ENCODE data around the gene AMBRA1. TPM values are rescaled to one million over a fixed set of nuclear protein-coding genes. Genes with fewer than 3 reads are reported as not detected.

Gene AMBRA1
- total RNA-seq, 4 donors from 2014 or later: 20.0 to 28.9 (median 26.0) TPM

- H3K4me3 ChIP-seq: no peak overlapping the region
- H3K4me1 ChIP-seq: peaks cover 0 to 22% (median 3%) of the 10 kb centered on the region in 4 donors
- H3K9me3 ChIP-seq: no peaks in the 10 kb centered on the region
- no peak for DNase-seq (ENCODE audit: extremely low spot score)
- peaks cover 0 to 18% (median 4%) of the 10 kb centered on the region in 4 donors for H3K36me3 ChIP-seq
- WGBS: 84% methylated on average over 5 of the region's 5 CpGs
- TF ChIP-seq EP300 (IDR thresholded peaks at IDR 0.05) (no peak), CTCF (IDR thresholded peaks at IDR 0.05) (no peak), POLR2AphosphoS5 (IDR thresholded peaks at IDR 0.05) (no peak), POLR2A (IDR thresholded peaks at IDR 0.05; ENCODE audit: low read depth) (no peak)
- H3K27me3 ChIP-seq: no peaks in the 10 kb centered on the region
- no peak overlapping the region for H3K27ac ChIP-seq (replicated peaks in 1 of 4)
- intact Hi-C loops (cut with DNase I): no loop called here
Measured at GRCh38 chr11:46471943-46472661, 121.7 kb downstream of the AMBRA1 start.

- peaks cover 0 to 15% (median 3%) of the 10 kb centered on the region in 4 donors for H3K4me1 ChIP-seq
- no peaks in the 10 kb centered on the region for H3K9me3 ChIP-seq
- TF ChIP-seq POLR2A (IDR thresholded peaks at IDR 0.05; ENCODE audit: low read depth): no peak
- TF ChIP-seq EP300 (IDR thresholded peaks at IDR 0.05): no peak
- no peak for TF ChIP-seq POLR2AphosphoS5 (IDR thresholded peaks at IDR 0.05)
- no peak for TF ChIP-seq CTCF (IDR thresholded peaks at IDR 0.05)
- no peaks in the 10 kb centered on the region for H3K27me3 ChIP-seq
- H3K27ac ChIP-seq (replicated peaks in 1 of 4): no peak overlapping the region
- no peak for DNase-seq (ENCODE audit: extremely low spot score)
- no peak overlapping the region for H3K4me3 ChIP-seq
- peaks cover 0 to 18% (median 4%) of the 10 kb centered on the region in 4 donors for H3K36me3 ChIP-seq
- 96% methylated on average over 4 of the region's 4 CpGs for WGBS
- intact Hi-C loops (cut with DNase I): no loop called here
Measured at GRCh38 chr11:46469926-46470325, 123.9 kb downstream of the AMBRA1 start.

GRCh38 chr11:46465683-46466082, 128.1 kb downstream of the AMBRA1 start:
- Histone ChIP-seq H3K27me3 (no peaks in the 10 kb centered on the region), H3K4me1 (peaks cover 13 to 17% (median 15%) of the 10 kb centered on the region in 4 donors), H3K27ac (replicated peaks in 1 of 4) (no peak overlapping the region), H3K4me3 (no peak overlapping the region), H3K36me3 (peaks cover 0 to 18% (median 4%) of the 10 kb centered on the region in 4 donors), H3K9me3 (no peaks in the 10 kb centered on the region)
- 92% methylated on average over 1 of the region's 1 CpG for WGBS
- intact Hi-C loops (cut with DNase I): no loop called here
- TF ChIP-seq POLR2A (IDR thresholded peaks at IDR 0.05; ENCODE audit: low read depth) (no peak), POLR2AphosphoS5 (IDR thresholded peaks at IDR 0.05) (no peak), EP300 (IDR thresholded peaks at IDR 0.05) (no peak), CTCF (IDR thresholded peaks at IDR 0.05) (no peak)
- no peak for DNase-seq (ENCODE audit: extremely low spot score)

GRCh38 chr11:46463701-46464421, 130.0 kb downstream of the AMBRA1 start:
- Histone ChIP-seq H3K4me1 (peaks cover 13 to 16% (median 15%) of the 10 kb centered on the region in 4 donors), H3K36me3 (peaks cover 0 to 15% (median 4%) of the 10 kb centered on the region in 4 donors), H3K9me3 (no peaks in the 10 kb centered on the region), H3K27ac (replicated peaks in 1 of 4) (no peak overlapping the region), H3K4me3 (no peak overlapping the region), H3K27me3 (no peaks in the 10 kb centered on the region)
- WGBS: 52% methylated on average over 5 of the region's 5 CpGs
- TF ChIP-seq CTCF (IDR thresholded peaks at IDR 0.05): no peak
- no peak for TF ChIP-seq POLR2A (IDR thresholded peaks at IDR 0.05; ENCODE audit: low read depth)
- TF ChIP-seq POLR2AphosphoS5 (IDR thresholded peaks at IDR 0.05): no peak
- TF ChIP-seq EP300 (IDR thresholded peaks at IDR 0.05): no peak
- intact Hi-C loops (cut with DNase I): no loop called here
- DNase-seq (ENCODE audit: extremely low spot score): no peak
